HUES48 (cell line): ENCODE results near the gene ZNF530.
A peak's percentile ranks its signal among the peaks of the same experiment; 100 is the strongest.

Source experiments
- H3K27ac ChIP-seq: one replicate; pipeline ENCODE4 v1.7.0; 2013; ENCODE audit warnings: low read depth, low read length, inconsistent platforms
- H3K27me3 ChIP-seq: 2 replicates; pipeline ENCODE4 v1.6.1; 2013; ENCODE audit warnings: mild to moderate bottlenecking, low read length; ENCODE audit not compliant: control insufficient read depth, insufficient read depth
- H3K36me3 ChIP-seq: 2 replicates; pipeline ENCODE4 v1.6.1; 2013; ENCODE audit warnings: low read length; ENCODE audit not compliant: control insufficient read depth, insufficient read depth
- H3K4me1 ChIP-seq: 2 replicates; pipeline ENCODE4 v1.6.1; 2013; ENCODE audit warnings: mild to moderate bottlenecking, low read length; ENCODE audit not compliant: control insufficient read depth, insufficient read depth
- H3K4me3 ChIP-seq: 2 replicates; pipeline ENCODE4 v1.5.1; 2013; ENCODE audit warnings: mild to moderate bottlenecking, low read depth, low read length
- H3K9ac ChIP-seq: 2 replicates; pipeline ENCODE4 v1.6.1; 2013; ENCODE audit warnings: mild to moderate bottlenecking, low read depth, low read length, moderate library complexity
- H3K9me3 ChIP-seq: 2 replicates; pipeline ENCODE4 v1.6.1; 2013; ENCODE audit warnings: low read length; ENCODE audit not compliant: control insufficient read depth, insufficient read depth

The ZNF530 gene

DNA sequence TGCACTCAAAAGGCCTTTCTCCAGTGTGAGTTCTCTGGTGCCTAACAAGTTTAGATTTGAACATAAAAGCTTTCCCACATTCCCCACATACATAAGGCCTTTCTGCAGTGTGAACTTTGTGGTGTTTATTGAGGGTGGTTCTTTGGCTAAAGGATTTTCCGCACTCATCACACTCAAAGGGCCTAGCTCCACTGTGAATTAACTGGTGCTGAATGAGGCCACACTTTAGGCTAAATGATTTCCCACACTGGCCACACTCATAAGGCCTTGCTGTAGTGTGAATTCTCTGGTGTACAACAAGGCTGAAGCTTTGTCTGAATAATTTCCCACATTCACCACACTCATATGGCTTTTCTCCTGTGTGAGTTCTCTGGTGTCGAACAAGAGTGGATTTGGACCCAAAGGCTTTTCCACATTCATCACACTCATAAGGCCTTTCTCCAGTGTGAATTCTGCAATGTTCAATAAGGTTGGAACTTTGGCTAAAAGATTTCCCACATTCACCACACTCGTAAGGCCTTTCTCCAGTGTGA is 27.2 kb upstream of the ZNF530 start:
- Histone ChIP-seq H3K4me3 (no peak overlapping the region), H3K9ac (no peak overlapping the region), H3K27ac (no peak overlapping the region), H3K36me3 (peaks cover 59% of the 10 kb centered on the region), H3K27me3 (no peaks in the 10 kb centered on the region), H3K9me3 (peaks cover 83% of the 10 kb centered on the region), H3K4me1 (no peaks in the 10 kb centered on the region)

GRCh38 chr19:57576661-57577060 is 23.0 kb upstream of the ZNF530 start:
- Histone ChIP-seq H3K27ac (no peak overlapping the region), H3K9ac (no peak overlapping the region), H3K9me3 (peaks cover 52% of the 10 kb centered on the region), H3K4me1 (no peaks in the 10 kb centered on the region), H3K27me3 (no peaks in the 10 kb centered on the region), H3K36me3 (peaks cover 54% of the 10 kb centered on the region), H3K4me3 (no peak overlapping the region)

DNA sequence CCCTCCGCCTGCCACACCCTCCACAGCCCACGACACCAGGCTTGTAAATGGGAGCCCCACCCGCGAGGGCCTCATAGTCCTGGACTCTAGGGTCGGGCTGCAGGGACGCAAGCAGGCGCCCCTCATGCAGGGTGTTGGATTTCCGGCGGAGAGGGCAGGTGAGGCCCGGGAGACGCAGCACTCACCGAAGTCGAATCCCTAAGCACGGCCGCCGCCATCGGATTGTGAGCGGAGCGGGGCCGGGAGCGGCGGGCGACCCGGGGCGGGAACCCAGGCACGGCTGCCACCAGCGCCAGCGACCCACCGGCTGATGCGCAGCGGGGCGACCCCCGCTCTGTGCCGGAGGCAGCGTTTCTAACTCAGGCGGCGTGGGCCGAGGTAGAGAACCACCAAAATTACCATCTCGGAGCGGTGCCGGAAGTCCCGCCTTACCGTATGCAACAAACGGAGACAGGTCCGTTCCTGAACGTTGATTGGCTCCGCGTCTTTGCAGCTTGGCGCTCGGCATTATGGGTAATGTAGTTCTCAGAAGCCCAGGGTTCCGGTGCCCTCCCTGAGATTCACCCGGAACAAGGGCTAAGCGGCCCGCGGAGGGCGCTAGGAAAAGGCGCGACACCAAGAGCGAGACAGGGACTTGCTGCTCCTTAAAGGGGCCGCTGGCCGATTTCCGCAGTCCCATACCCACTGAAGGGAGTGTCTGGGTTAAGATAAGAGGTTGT is 21.0 kb upstream of the ZNF530 start, which contains the start of gene ZNF416:
TSS of gene ZNF416 (minus strand) at position 425 of the 719 bp plus-strand sequence. CDS start at position 218, 207 bp downstream.
- Histone ChIP-seq H3K27me3 (0 out of 2 replicates have a peak, but pooled peaks cover 3% of the 10 kb centered on the region), H3K9ac (peak within 1 kb of the TSS; percentile 65), H3K4me1 (no peaks in the 10 kb centered on the region), H3K36me3 (peaks cover 34% of the 10 kb centered on the region), H3K9me3 (peaks cover 39% of the 10 kb centered on the region), H3K27ac (peak within 1 kb of the TSS; percentile 60), H3K4me3 (peak within 1 kb of the TSS; percentile 77)

DNA sequence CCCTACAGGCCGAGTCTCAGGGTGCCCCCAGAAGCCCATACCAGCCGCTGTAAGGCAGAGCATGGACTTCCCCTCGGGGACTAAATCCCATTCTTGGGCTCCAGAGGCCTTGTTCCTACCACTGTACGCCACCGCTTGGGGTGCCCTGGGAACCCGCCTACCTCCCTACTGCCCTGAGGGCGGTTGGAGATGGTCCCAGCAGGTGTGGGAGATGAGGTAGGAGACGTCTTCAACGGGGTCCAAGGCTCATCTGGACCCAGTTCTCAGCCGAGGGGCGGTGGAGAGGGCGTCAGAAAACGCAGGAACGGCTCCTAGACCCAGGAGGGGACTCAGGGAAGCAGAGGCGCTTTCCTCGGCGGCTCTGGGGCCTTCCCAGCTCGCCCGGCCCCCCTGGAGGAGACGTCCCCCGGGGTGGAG is 16.6 kb upstream of the ZNF530 start:
- Histone ChIP-seq H3K9me3 (peaks cover 21% of the 10 kb centered on the region), H3K9ac (0 out of 2 replicates have a peak overlapping the region, but pooled peaks have one; percentile 21)

GRCh38 chr19:57583521-57584416 is 15.9 kb upstream of the ZNF530 start, which contains the start of gene ZIK1:
Gene ZIK1 (plus strand): TSS chr19:57584145. CDS start chr19:57584357, 212 bp downstream.
- Histone ChIP-seq H3K4me3 (peak within 1 kb of the TSS; percentile 87), H3K36me3 (peaks cover 36% of the 10 kb centered on the region), H3K4me1 (peaks cover 7% of the 10 kb centered on the region; the same call in 1 of the 2 replicates), H3K27me3 (0 out of 2 replicates have a peak, but pooled peaks cover 3% of the 10 kb centered on the region), H3K9me3 (peaks cover 24% of the 10 kb centered on the region), H3K9ac (peak within 1 kb of the TSS; percentile 67), H3K27ac (peak within 1 kb of the TSS; percentile 52)

More for the DNA sequence above, 16.6 kb upstream of the ZNF530 start:
- peaks cover 7% of the 10 kb centered on the region; the same call in 1 of the 2 replicates for H3K4me1 ChIP-seq
- H3K4me3 ChIP-seq = peak overlapping the region; percentile 87
- H3K36me3 ChIP-seq = peaks cover 29% of the 10 kb centered on the region
- 0 out of 2 replicates have a peak, but pooled peaks cover 3% of the 10 kb centered on the region for H3K27me3 ChIP-seq
- peak overlapping the region; percentile 52 for H3K27ac ChIP-seq

GRCh38 chr19:57587529-57587928 is 12.2 kb upstream of the ZNF530 start:
- Histone ChIP-seq H3K27ac (no peak overlapping the region), H3K4me3 (no peak overlapping the region), H3K36me3 (peaks cover 74% of the 10 kb centered on the region), H3K27me3 (0 out of 2 replicates have a peak, but pooled peaks cover 3% of the 10 kb centered on the region), H3K4me1 (peaks cover 7% of the 10 kb centered on the region; the same call in 1 of the 2 replicates), H3K9me3 (peaks cover 58% of the 10 kb centered on the region), H3K9ac (no peak overlapping the region)

- no peak overlapping the region for H3K27ac ChIP-seq
Measured at GRCh38 chr19:57599377-57599760, 316 bp upstream of the ZNF530 start.

GRCh38 chr19:57606931-57607330 is 7.2 kb downstream of the ZNF530 start:
- Histone ChIP-seq H3K36me3 (peaks cover 39% of the 10 kb centered on the region), H3K27ac (no peak overlapping the region), H3K4me3 (no peak overlapping the region), H3K4me1 (no peaks in the 10 kb centered on the region), H3K9me3 (no peaks in the 10 kb centered on the region; the same call in 1 of the 2 replicates), H3K27me3 (no peaks in the 10 kb centered on the region), H3K9ac (no peak overlapping the region)

More at GRCh38 chr19:57599377-57599760, 316 bp upstream of the ZNF530 start:
- H3K36me3 ChIP-seq = peaks cover 2% of the 10 kb centered on the region; the same call in 1 of the 2 replicates
- no peak overlapping the region for H3K9ac ChIP-seq
- peaks cover 9% of the 10 kb centered on the region; the same call in 1 of the 2 replicates for H3K4me1 ChIP-seq
- no peaks in the 10 kb centered on the region for H3K9me3 ChIP-seq
- no peaks in the 10 kb centered on the region for H3K27me3 ChIP-seq
- H3K4me3 ChIP-seq = peak overlapping the region; percentile 98

DNA sequence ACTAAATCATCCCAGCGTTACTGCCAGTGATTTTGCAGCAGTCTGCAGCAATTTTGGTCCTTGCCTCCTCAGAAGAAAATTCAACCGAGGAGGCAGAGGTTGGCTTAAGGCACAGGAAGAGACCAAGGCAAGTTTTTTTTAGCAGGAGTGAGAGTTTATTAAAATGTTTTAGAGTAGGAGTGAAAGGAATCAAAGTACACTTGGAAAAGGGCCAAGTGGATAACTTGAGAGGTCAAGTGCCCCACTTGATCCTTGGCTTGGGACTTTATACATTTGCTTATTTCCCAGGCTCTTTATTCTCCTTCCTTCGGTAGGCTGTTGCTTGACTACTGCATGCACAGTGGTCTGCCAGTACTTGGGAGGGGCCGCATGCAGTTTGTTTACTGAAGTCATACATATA is 11.4 kb downstream of the ZNF530 start:
- peaks cover 14% of the 10 kb centered on the region for H3K9me3 ChIP-seq
- H3K4me1 ChIP-seq = 0 out of 2 replicates have a peak, but pooled peaks cover 2% of the 10 kb centered on the region
- peaks cover 32% of the 10 kb centered on the region for H3K36me3 ChIP-seq
- no peak overlapping the region for H3K27ac ChIP-seq
- H3K27me3 ChIP-seq = no peaks in the 10 kb centered on the region
- H3K9ac ChIP-seq = no peak overlapping the region
- no peak overlapping the region for H3K4me3 ChIP-seq

DNA sequence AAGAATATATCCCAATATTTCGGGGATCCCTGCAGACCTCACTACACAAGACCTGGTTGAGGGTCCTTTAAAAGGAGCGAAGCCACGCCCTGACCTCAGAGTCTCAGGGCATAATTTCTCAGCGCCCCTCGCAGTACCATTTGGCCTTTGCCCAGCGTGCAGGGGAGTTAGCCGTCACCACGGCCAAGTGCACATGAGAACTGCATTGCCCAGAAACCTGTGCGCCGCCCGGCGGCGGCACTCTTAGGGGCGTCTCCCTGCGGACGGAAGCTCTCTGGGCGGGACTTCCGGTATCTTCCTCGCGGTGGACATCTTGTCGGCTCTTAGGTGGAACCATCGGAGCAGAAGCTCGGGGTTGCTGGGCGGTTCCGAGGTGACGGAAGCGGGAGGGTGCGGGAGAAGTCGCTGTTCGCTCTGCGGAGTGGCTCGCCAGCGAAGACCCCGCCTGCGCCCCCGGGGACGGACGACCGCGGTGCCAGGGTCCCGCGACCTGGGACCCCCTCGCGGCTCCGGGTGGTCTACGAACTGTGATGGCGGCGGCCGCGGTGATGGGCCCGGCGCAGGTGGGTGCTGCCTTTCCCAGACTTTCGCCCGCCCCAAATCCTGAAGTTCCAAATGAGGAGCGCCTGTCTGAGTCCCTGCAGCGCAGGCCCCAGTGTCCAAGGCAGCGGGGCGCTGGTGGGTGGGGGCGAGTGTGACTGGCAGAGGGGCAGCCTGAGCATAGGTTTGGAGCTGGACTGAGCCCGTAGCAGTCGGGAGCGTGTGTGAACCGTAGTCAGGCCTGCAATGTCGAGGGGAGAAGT is 14.5 kb downstream of the ZNF530 start, which contains the start of gene ZNF134:
TSS of gene ZNF134 (plus strand) at position 302 of the 803 bp plus-strand sequence. CDS start 5,227 bp downstream, outside the sequence.
- H3K27me3 ChIP-seq = no peaks in the 10 kb centered on the region
- H3K4me1 ChIP-seq = 0 out of 2 replicates have a peak, but pooled peaks cover 2% of the 10 kb centered on the region
- H3K9me3 ChIP-seq = peaks cover 45% of the 10 kb centered on the region
- H3K36me3 ChIP-seq = peaks cover 42% of the 10 kb centered on the region
- H3K4me3 ChIP-seq = peak within 1 kb of the TSS; percentile 78
- peak within 1 kb of the TSS; percentile 89 for H3K9ac ChIP-seq
- H3K27ac ChIP-seq = peak within 1 kb of the TSS; percentile 65
